Transverse colon (tissue), 4 donors: ENCODE data around the gene MOGAT1.

Source experiments
- CTCF ChIP-seq, 5 experiments: fragments of 200-600 bp in 3 of 5; fragments of 450-650 bp in 2 of 5; sonication (generic) in 3 of 5; IDR thresholded peaks; 1 replicate in 2 of 5; 2 replicates in 3 of 5; pipeline ENCODE4 v1.5.1; 2016 to 2017; ENCODE audit warnings: antibody characterized with exemption in 5 of 5, inconsistent platforms in 3 of 5, mild to moderate bottlenecking in 2 of 5, moderate library complexity in 1 of 5
- EP300 ChIP-seq: sonication (generic); formaldehyde crosslinking; IDR thresholded peaks from one replicate; pipeline ENCODE4 v1.6.1; 2017; ENCODE audit warnings: antibody characterized with exemption, low read depth
- POLR2A ChIP-seq: fragments of 450-650 bp; IDR thresholded peaks from one replicate; pipeline ENCODE4 v1.6.1; 2016; ENCODE audit warnings: antibody characterized with exemption, mild to moderate bottlenecking, moderate library complexity
- POLR2AphosphoS5 ChIP-seq, 3 donors: sonication (generic); formaldehyde crosslinking; IDR thresholded peaks; one replicate each; pipeline ENCODE4 v1.6.1; 2016; ENCODE audit warnings: antibody characterized with exemption in 3 of 3

DNA sequence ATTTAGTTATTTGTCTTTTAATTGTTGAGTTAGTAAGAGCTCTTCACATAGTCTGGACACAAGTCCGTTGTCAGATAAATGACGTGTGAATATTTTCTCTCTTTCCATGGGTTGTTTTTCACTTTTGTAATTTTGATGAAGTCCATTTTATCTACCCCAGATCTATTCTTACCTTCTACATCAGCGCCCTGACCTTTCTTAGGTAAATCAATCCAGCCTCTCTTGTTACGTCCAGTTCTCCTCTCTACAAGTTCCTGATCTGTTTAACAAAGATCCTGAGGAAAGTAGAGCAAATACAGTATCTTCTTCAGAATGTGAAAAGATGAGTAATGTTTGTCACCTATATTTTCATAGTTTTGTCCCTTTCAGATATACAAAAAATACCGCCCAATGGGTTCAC is 66.9 kb downstream of the MOGAT1 start:
- no peak for TF ChIP-seq POLR2A
- TF ChIP-seq CTCF (IDR thresholded peaks at IDR 0.05) = no peak
- no peak for TF ChIP-seq POLR2AphosphoS5 (IDR thresholded peaks at IDR 0.05)
- TF ChIP-seq EP300 = no peak
